Measurements from ENCODE around the gene CLEC10A.
"Not testable (repeated sequence)": the region's sequence is repeated elsewhere in the genome, so short reads cannot be mapped to it uniquely, and the experiment has no call there.

CLEC10A gene

GRCh38 chr17:7070712-7071111 lies 9.3 kb downstream of the CLEC10A start:
- no peak for DNase-seq

GRCh38 chr17:7068268-7068667 lies 11.8 kb downstream of the CLEC10A start:
- no peak for DNase-seq

- DNase-seq = no peak
Observed at GRCh38 chr17:7067198-7067597, 12.9 kb downstream of the CLEC10A start.

- no peak for DNase-seq
Observed at GRCh38 chr17:7064261-7064660, 15.8 kb downstream of the CLEC10A start.

GRCh38 chr17:7063518-7064094 lies 16.4 kb downstream of the CLEC10A start:
- DNase-seq = no peak

- no peak for DNase-seq
Observed at GRCh38 chr17:7060165-7060891, 19.7 kb downstream of the CLEC10A start.

- DNase-seq = no peak
Observed at GRCh38 chr17:7058831-7059447, 21.1 kb downstream of the CLEC10A start.

- DNase-seq = no peak
Observed at GRCh38 chr17:7056386-7056785, 23.7 kb downstream of the CLEC10A start.

- DNase-seq = not testable (repeated sequence)
Observed at GRCh38 chr17:7050583-7050982, 29.5 kb downstream of the CLEC10A start.

GRCh38 chr17:7048968-7049367 lies 31.1 kb downstream of the CLEC10A start:
- no peak for DNase-seq

- no peak for DNase-seq
Observed at GRCh38 chr17:7047566-7047965, 32.5 kb downstream of the CLEC10A start.

GRCh38 chr17:7046725-7047397 lies 33.2 kb downstream of the CLEC10A start:
- peak; percentile 91 for DNase-seq

- DNase-seq = no peak
Observed at GRCh38 chr17:7046127-7046724, 33.8 kb downstream of the CLEC10A start.

- DNase-seq = peak; percentile 54
Observed at GRCh38 chr17:7045492-7046126, 34.4 kb downstream of the CLEC10A start.

- DNase-seq = peak; percentile 78
Observed at GRCh38 chr17:7043497-7044198, 36.4 kb downstream of the CLEC10A start, which contains the start of gene SLC16A11. Gene SLC16A11, minus strand, starts transcription at chr17:7044092. Its CDS starts 579 bp downstream, at chr17:7043513.

GRCh38 chr17:7043182-7043496 lies 36.9 kb downstream of the CLEC10A start:
- DNase-seq = no peak

GRCh38 chr17:7042501-7043181 lies 37.4 kb downstream of the CLEC10A start:
- DNase-seq = peak; percentile 52

GRCh38 chr17:7041607-7042500 lies 38.2 kb downstream of the CLEC10A start:
- DNase-seq = no peak

GRCh38 chr17:7039832-7040231 lies 40.2 kb downstream of the CLEC10A start:
- no peak for DNase-seq

All from CD4-positive, alpha-beta T cell treated with Interleukin-15 for 1 hour (primary cell).